HG03039 (cell line): Measurements from ENCODE around the gene FRMD1.
"Not testable (repeated sequence)": the region's sequence is repeated elsewhere in the genome, so short reads cannot be mapped to it uniquely, and the experiment has no call there.

Source experiments
- ATAC-seq: cut with Tn5 transposase; IDR thresholded peaks from one replicate; pipeline ENCODE4 v1.9.1; 2021; ENCODE audit warnings: mild to moderate bottlenecking, moderate library complexity; ENCODE audit not compliant: unreplicated experiment

The FRMD1 gene

DNA sequence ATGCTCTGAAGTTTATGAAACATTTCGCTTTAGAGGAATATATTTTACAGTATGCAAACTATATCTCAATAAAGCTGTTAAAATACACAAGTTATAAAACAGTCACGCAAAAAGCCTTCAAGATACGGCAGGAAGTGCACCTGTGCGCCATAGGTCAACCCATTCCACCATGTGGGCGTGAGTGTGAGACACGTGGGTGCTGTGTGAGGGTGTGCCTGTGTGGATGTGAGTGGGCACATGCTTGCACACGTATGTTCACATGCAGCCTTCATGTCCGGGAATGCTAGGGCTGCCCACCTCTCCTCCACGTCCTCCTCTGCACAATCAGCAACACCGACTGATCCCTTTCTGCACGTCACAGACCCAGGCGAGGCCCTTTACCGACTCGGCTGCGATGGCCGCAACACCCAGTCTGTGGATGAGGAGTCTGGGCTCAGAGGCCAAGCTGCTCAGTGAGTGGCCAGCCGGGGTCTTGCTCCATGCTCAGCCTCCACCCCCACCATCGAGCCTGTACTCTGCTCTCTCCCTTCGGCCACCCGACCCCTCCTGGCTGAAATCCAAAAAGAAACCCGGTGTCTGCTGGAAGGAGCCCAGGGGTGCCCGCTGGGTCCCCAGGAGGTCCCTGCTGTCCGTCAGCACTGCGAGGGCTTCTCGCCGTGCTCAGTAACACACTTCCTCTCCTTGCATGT, 3.0 kb upstream of the FRMD1 start:
- no peak for ATAC-seq

DNA sequence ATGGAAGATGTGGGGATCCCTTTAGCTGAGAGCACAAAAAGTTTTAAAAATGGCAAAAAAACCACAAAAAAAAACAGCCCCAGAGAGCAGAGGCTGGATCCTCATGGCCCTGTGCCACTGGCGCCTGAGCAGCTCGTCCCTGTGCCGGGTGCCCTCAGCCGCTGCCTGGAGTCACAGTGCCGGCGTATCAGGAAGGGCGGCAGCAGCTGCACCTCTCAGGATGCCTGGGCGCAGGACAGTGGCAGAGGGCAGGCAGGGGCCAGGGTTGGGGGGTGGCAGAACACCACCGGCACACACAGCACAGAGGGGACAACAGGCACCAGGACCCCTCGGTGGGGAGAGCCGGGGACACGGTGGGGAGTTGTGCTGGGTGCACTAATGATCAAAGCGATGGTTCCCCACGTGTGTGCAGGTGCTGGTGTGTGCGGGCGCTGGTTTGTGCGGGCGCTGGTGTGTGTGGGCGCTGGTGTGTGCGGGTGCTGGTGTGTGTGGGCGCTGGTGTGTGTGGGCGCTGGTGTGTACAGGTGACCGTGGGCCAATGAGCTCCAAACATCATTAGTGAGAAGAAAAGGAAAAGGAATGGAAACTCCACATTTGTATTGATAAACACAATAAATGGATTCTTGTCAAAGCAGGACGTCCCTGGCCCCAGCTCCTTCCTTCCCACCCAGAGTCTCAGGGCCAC, 1.5 kb upstream of the FRMD1 start:
- no peak for ATAC-seq

DNA sequence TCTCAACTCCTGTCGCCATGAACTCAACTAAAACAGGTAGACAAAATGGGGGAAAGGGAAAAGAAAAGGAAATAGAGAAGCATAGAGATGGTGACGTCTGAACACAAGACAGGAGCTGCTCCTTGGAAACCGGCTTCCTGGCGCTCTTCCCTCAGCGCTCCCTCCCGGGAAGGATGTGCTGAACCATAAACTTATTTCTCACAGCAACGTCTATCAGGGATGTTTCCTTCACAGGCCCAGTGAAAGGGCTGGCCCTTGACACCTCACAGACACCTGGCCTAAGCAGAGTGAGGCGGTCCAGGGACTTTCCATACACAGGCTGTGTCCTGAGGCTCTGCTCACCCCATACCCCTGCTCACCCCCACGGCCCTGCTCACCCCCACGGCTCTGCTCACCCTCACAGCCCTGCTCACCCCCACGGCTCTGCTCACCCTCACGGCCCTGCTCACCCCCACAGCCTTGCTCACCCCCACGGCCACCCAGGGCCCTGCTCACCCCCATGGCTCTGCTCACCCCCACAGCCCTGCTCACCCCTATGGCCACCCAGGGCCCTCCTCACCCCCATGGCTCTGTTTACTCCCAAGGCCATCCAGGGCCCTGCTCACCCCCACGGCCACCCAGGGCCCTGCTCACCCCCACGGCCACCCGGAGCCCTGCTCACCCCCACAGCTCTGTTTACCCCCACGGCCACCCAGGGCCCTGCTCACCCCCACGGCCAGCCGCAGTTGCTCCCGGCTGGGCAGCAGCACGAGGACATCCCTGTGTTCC, 653 bp downstream of the FRMD1 start:
- no peak for ATAC-seq

DNA sequence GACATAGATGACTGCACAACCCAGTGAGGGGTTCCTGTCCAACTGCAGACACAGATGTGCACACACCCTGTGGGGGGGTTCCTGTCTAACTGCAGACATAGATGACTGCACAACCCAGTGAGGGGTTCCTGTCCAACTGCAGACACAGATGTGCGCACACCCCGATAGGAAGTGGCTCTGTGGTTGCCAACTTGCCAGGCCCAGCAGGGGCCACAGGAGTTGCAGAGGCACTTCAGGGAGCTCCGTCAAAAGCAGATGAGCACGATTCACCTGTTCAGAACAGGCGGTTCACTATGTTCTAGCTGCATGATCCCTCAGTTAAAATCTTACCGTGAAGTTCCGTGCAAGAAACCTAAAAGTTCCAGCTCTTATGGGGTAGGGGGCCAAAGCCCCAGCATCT, 1.6 kb downstream of the FRMD1 start:
- ATAC-seq = not testable (repeated sequence)

DNA sequence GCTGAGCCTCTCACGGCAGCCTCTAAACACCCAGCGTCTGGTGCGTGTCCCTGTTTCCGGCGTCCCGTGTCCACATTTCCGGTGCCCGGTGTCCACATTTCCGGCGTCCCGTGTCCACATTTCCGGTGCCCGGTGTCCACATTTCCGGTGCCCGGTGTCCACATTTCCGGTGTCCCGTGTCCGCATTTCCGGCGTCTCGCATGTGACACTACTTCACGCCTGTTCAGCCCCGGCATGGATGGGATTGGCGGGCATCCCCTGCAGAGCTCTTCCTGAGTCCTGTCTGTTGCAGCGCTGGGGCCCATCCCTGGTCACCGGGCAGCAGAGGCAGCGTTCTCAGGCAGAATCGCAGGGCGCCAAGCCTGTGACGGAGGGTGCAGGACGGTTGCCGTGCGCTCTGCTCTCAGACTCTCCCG, 3.2 kb downstream of the FRMD1 start:
- no peak for ATAC-seq

DNA sequence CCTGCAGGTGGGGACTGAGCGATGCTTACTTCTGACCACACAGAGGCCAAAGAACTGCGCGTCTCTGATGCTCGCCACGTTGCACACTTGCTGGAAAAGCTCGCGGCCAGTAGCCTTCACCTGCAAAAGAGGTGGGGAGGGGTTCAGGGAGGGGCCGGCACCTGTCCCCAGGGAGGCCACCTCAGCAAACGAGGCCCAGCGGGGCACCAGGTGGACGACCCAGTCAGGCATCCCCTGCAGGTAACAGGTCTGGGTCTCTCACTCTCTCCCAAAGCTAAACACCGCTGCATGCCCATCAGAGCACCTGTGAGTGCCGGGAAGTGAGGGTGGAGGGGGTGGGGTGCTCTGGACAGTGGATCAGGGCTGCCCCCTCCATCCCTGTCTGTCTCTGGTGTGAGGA, 3.8 kb downstream of the FRMD1 start:
- no peak for ATAC-seq

DNA sequence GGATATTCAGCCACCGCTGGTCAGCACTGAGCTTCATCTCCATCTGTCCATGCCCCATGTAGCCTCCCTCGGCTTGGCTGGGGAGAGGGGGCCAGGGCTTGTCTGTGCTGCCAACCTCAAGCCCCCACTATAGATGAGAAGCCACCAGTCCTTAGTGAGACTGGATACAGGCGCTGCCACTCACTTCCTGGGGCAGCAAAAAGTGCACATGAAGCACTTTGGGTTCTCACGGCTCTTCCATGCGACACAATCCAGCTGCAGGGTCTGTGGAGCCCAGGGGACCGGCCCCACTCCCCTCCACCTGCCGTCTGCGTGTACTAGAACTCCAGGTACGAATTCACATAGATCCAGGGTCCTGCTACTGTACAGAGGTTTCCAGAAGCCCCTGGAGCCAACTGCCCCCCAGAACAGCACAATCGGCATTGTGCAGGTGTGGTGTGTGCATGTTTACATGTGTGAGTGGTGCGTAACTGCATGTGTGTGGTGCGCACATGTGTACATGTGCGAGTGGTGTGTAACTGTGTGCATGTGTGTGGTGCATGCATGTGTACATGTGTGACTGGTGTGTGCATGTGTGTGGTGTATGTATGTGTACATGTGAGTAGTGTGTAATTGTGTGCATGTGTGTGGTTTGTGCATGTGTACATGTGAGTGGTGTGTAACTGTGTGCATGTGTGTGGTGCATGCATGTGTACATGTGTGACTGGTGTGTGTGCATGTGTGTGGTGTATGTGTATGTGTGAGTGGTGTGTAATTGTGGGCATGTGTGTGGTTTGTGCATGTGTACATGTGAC, 4.9 kb downstream of the FRMD1 start:
- no peak for ATAC-seq

DNA sequence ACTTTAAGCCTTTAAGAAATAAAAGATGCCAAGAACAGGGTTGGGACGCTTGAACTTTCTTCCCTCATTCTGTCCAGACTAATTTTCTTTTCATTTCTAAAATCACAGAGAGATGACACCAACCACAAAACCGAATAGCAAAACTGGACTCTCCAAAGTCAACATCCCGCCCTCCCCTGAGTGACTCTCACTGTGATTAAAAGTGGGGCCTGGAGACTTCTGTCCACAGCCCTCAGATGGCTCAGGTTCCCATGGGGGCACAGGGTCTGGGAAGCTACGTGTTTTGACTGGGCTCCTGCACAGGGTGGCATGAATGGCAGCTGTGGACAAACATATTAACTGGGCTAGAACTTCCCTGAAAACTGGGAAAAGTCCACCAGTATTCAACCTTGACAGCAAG, 6.3 kb downstream of the FRMD1 start:
- ATAC-seq = no peak

DNA sequence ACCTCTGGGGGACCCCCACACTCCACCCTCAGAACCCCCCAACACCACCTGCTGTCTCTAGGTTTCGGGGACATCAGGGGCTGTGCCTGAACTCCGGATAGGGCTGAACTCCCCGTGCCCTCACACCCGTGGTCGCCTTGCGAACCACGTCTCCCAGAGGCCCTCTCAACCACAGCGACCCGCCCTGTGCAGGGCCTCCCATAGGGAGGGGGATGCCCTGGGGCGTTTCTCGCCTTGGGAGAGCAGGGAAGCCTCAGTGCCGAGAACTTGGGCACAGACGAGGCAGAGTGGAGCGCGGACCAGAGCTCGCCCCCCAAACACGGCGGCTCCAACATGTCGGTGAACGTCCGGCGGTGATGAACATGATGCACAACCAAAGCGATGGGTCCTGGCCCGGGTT, 6.8 kb downstream of the FRMD1 start:
- no peak for ATAC-seq

DNA sequence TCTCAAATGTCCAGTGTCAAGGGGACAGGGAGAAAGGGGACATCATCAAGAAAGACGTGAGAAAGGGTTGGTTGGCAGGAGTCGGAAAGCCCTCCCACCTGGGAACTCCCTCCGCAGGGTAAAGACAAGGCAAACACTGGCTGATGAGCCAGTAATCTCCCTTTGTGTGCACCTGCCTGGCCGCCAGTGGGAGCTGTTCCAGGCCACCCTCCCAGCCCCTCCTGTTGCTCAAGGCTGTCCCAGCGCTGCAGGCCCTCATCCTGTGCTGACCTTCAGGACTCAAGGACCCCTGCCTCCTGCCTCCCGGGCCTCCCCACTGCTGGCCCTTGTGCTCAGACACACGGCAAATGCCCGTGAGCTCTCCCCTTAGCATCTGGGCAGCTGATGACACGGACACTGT, 7.4 kb downstream of the FRMD1 start:
- no peak for ATAC-seq

DNA sequence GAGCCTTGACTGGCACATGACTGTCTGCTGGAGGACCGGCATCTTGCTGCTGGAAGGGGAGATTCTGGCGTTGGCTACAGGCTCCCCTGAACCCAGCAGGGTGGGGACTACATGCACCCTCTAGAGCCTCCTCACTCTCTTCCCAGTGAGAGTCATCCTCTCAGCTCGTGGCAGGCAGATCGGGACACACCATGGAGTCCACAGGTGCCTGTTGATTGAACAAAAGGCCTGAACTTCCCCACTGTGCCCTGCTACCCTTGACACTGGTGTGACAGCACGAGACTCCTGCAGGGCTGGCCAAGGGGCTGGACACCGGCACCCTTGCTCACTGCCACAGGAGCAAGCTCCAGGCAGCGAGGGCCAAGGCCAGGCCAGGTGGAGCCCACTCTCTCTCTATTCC, 8.2 kb downstream of the FRMD1 start:
- no peak for ATAC-seq

DNA sequence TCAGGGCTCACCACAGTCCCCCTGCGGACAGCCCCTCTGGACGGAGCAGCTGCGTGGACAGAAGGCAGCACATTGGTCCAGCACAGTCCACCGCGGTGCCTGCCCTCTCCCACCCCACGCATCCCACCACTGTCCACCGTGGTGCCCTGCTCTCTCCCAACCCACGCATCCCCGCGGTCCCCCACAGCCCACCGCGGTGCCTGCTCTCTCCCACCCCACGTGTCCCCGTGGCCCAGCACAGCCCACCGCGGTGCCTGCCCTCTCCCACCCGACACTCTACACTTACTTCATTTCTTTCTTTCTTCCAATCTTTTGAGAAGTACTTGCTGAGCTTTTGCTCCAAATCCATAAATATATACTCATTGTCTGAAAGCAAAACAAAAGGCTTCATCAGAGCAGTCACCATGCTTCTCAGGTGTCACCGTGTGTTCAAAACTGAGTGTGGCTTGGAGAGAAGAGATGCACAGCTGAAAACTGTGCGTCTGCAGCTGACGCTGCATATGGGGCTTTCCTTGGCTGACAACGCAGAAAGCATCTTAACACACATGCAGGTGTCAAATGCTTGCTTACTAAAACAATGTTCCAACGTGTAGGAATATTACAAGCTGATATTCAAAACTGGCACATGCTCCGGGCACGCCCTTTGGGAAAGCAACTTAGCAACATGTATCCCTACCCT, 11.8 kb downstream of the FRMD1 start:
- ATAC-seq = no peak

DNA sequence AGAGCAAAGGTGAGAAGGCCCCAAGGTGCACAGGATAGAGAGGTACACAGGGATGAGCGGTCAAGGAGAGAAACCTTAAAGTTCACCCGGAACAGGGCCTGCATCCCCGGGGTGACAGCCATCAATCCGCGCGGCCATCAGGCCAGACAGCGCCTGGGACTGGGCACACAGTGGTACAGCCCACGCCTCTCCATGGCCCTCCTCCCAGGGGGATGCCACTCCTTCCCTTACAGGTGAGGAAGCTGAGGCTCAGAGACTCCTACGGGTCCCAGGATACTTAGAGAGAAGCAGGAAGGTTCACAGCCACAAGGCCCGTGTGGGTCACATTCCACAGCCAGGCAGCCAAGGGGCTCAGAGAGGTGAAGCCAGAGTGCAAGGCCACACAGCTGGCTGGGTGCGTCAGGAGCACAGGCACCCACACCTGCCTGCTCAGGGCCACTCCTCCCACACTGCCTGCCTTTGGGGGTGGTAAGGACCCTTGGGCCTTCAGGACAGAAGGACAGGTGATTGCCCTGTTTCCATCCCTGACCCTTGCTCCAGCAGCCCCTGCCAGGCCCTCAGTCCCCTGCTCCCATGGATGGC, 14.7 kb downstream of the FRMD1 start:
- ATAC-seq = no peak

DNA sequence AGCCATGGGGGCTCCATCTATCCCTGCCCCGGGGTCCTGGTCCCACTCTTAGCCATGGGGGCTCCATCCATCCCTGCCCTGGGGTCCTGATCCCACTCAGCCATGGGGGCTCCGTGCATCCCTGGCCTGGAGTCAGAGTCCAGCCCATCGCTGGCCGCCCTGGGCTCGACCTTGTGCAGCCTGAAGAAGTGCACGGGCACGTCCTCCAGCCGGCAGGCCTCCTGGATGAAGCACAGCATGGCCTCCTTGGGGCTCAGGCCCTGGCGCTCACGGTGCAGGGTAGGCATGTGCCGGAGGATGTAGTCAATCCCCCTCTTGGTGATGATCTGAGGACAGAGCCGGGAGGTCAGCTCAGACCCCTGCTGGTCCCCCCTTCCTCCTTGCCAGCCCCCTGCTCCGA, 15.6 kb downstream of the FRMD1 start:
- no peak for ATAC-seq

DNA sequence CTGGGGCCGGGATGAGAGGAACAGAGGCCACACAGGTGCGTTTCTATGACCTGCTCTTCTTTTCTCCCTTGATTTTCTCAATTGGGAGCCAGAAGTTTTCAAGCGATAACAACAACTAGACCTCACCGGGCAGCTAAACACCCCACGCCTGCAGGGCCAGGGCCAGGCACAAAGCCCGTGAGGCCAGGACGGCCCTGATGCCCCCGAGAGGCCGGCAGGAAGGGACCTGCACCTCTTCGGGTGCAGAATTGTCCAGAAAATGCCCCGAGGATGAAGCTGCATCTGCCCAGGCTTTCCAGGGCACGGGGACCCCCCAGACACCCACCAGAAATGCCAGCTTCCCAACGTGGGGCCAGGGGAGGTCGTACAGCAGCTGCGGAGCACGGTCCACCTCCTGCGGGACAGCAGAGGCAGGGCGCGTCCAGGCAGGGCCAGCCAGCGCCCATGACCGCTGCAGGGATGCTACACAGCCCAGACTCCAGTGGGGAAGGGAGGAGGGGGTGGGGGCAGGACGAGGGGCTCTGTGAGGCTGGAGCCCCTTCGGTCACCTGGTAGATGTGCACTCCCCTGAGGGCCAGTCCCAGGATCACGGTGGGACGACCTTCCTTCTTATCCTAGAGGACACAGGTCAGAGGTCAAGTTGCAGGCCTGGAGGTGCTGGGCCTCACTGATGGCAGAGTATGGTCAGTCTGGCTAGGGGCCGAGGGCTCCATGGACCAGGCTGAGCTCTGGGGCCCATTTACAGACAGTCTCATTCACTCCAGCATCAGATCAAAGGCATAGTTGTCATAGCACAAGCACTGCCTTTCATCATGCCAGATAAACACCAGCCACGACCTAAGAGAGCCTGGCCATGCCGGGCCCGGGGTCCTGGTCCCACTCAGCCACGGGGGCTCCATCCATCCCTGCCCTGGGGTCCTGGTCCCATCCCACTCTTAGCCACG, 16.4 kb downstream of the FRMD1 start:
- no peak for ATAC-seq

DNA sequence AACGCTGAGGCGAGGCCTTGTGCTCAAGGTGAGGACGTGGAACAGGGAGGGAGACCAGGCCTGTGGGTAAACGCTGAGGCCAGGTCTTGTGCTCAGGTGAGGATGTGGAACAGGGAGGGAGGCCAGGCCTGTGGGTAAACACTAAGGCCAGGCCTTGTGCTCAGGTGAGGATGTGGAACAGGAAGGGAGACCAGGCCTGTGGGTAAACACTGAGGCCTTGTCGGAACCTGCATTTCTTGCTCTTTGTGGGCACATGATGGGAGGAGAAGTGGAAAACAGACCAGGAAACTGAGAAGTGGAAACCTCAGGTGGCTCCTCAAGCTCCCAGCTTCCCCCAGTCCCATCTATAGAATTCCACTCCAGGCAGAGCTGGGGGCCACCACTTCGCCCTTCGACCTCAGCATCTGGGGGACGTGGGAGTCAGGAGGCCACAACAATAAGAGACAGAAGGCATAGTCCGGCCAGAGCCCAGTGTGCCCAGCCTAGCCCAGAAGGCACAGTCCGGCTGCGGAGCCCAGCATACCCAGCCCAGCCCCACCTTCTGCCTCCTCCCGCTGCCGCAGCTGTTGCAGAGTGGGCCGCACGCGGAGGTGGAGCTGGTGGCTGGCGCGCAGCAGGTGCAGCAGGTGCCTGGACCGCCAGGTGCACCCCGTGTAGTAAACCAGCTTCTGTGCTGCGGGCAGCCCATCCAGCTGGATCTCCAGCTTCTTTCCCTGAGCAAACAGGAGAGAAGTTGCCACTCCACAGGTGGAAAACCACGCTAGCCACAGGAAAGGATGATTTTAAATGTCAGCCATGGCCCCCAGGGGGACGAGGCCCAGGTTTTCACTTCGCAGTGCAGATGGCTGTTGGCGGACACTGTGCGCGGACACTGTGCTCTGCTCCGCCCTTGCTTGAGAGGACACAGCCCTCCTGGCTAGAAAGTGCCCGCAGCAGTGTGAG, 17.5 kb downstream of the FRMD1 start:
- no peak for ATAC-seq

DNA sequence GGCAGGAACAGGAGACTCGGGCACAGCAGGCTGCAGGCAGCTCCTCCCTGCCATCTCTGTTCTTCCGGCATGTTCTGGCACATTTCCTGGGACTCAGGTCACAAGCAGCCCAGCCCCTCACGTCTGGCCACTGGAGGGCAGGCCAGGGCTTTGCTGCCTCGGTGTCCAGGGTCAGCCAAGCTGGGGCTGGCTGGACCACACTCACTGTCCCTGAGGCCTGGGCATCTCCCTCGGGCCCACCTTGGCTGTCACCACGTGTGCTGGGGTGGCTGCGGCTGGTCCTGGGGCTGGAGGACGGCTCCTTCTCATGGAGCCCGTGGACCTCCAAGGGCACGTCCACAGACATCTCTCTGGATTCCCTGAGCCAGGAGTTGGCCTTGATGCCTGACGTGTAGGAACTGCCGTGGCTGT, 18.5 kb downstream of the FRMD1 start:
- no peak for ATAC-seq
